Measurements from ENCODE around the gene FUNDC2. TPM values are rescaled to one million over a fixed set of nuclear protein-coding genes. Genes with fewer than 3 reads are reported as not detected.

FUNDC2 gene
- total RNA-seq: 10 to 100 TPM; 49.7 to 52.9 (median 52.1) TPM
- 76.1 TPM for total RNA-seq (2013)

GRCh38 chrX:155026727-155027508 lies at the start of gene FUNDC2:
Gene FUNDC2, plus strand, starts transcription at chrX:155026844. Its CDS starts 95 bp downstream, at chrX:155026939.
- Mint-ChIP-seq H3K9me3 (no peaks in the 10 kb centered on the region), H3K4me1 (peaks cover 5 to 6% of the 10 kb centered on the region in 2 donors), H3K27me3 (ENCODE audit: low read depth in 2 of 2) (peaks cover 0 to 7% of the 10 kb centered on the region in 2 donors), H3K36me3 (no peaks in the 10 kb centered on the region), H3K27ac (peak within 1 kb of the TSS; percentile 87 to 95), H3K4me3 (peak within 1 kb of the TSS; percentile 91)
- Histone ChIP-seq H3K4me1 (ENCODE audit: control insufficient read depth, insufficient read depth, low read length) (no peaks in the 10 kb centered on the region), H3K4me3 (ENCODE audit: low read length) (peak within 1 kb of the TSS; percentile 92), H3K27me3 (ENCODE audit: control insufficient read depth, insufficient read depth, low read length) (no peaks in the 10 kb centered on the region), H3K27ac (ENCODE audit: low read length) (peak within 1 kb of the TSS; percentile 100), H3K36me3 (ENCODE audit: control insufficient read depth, insufficient read depth, low read length) (no peaks in the 10 kb centered on the region), H3K9me3 (ENCODE audit: control insufficient read depth, insufficient read depth, low read length) (no peaks in the 10 kb centered on the region)
- intact Hi-C loops (cut with micrococcal nuclease): loop anchor here (1.0 to 2.0 kb wide), 2 partner anchors 30 to 44 kb away; partner anchors contain the start of genes BRCC3, CMC4 and MTCP1
- ATAC-seq (peak; percentile 84 to 93 (median 85)), DNase-seq (peak; percentile 86 to 96)
- TF ChIP-seq, protein P1, sequence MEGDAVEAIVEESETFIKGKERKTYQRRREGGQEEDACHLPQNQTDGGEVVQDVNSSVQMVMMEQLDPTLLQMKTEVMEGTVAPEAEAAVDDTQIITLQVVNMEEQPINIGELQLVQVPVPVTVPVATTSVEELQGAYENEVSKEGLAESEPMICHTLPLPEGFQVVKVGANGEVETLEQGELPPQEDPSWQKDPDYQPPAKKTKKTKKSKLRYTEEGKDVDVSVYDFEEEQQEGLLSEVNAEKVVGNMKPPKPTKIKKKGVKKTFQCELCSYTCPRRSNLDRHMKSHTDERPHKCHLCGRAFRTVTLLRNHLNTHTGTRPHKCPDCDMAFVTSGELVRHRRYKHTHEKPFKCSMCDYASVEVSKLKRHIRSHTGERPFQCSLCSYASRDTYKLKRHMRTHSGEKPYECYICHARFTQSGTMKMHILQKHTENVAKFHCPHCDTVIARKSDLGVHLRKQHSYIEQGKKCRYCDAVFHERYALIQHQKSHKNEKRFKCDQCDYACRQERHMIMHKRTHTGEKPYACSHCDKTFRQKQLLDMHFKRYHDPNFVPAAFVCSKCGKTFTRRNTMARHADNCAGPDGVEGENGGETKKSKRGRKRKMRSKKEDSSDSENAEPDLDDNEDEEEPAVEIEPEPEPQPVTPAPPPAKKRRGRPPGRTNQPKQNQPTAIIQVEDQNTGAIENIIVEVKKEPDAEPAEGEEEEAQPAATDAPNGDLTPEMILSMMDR (IDR thresholded peaks at IDR 0.05): no peak
- WGBS (ENCODE audit: insufficient coverage): 0% methylated on average over 74 of the region's 82 CpGs

DNA sequence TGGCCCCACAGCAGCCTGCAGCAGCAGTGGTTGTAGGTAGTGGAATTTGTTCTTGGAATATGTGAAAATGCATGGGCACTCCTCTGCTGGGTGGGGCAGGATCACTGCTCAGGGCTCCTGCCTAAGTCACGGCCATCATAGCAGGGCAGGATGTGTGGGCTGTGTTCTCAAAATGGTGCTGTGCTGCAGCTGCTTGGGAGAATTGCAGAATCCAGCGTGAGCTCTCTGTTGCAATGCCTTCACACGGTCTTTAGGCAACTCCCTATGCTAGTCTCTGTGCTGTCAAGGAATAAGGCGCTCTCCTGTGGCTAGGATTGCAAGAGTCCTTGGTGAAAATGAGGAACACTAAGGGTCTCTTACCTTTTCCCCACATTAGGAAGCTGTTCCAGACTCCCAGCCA lies 47.0 kb upstream of the FUNDC2 start:
- H3K9me3 ChIP-seq (ENCODE audit: control insufficient read depth, insufficient read depth, low read length): no peaks in the 10 kb centered on the region
- intact Hi-C loops (cut with micrococcal nuclease): loop anchor here (2.0 kb wide), 1 partner anchor 69 kb away; no protein-coding TSS in a partner anchor
- Mint-ChIP-seq H3K9me3 (peaks cover 0 to 3% of the 10 kb centered on the region in 2 donors), H3K27ac (no peak overlapping the region), H3K27me3 (ENCODE audit: low read depth in 2 of 2) (peaks cover 0 to 15% of the 10 kb centered on the region in 2 donors), H3K4me1 (peaks cover 8 to 10% of the 10 kb centered on the region in 2 donors), H3K36me3 (peaks cover 12% of the 10 kb centered on the region), H3K4me3 (no peak overlapping the region)
- no peak overlapping the region for H3K27ac ChIP-seq (ENCODE audit: low read length)
- no peak for DNase-seq
- peaks cover 3% of the 10 kb centered on the region for H3K4me1 ChIP-seq (ENCODE audit: control insufficient read depth, insufficient read depth, low read length)
- no peak overlapping the region for H3K4me3 ChIP-seq (ENCODE audit: low read length)
- ATAC-seq: no peak
- H3K27me3 ChIP-seq (ENCODE audit: control insufficient read depth, insufficient read depth, low read length): no peaks in the 10 kb centered on the region
- TF ChIP-seq, protein P1 (IDR thresholded peaks at IDR 0.05): no peak
- 96% methylated on average over 3 of the region's 4 CpGs for WGBS (ENCODE audit: insufficient coverage)
- no peaks in the 10 kb centered on the region for H3K36me3 ChIP-seq (ENCODE audit: control insufficient read depth, insufficient read depth, low read length)

DNA sequence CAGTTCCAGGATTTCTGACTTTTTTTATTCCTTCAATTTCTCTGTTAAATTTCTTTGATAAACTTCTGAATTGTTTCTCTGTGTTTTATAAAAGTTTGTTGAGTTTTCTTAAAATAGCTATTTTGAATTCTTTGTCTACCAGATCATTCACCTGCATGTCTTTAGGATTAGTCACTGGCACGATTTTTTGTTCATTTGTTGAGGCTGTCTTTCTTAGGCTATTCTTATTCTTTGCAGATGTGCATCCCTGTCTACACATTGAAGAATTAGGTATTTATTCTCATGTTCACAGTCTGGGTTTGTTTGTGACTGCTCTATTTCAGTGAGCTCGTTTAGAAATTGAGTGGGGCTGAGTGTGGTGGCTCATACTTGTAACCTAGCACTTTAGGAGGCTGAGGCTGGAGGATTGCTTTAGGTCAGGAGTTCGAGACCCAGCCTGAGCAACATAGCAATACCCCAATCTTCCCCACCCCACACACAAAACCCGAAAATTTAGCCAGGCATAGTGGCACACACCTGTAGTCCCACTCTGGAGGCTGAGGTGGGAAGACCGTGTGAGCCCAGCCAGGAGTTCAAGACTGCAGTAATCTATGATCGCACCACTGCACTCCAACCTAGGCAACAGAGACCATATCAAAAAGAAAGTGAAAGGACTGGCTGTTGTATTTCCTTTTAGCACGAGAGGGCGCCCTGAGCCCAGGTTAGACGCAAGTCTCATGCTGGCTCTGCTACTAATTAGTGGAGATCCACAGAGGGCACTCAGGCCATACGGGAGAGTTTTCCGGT lies 46.1 kb upstream of the FUNDC2 start:
- Mint-ChIP-seq H3K27ac (peak overlapping the region; percentile 34 to 85), H3K4me1 (peaks cover 8 to 10% of the 10 kb centered on the region in 2 donors), H3K27me3 (ENCODE audit: low read depth in 2 of 2) (peaks cover 0 to 15% of the 10 kb centered on the region in 2 donors), H3K36me3 (peaks cover 12% of the 10 kb centered on the region), H3K4me3 (peak overlapping the region; percentile 67), H3K9me3 (peaks cover 0 to 3% of the 10 kb centered on the region in 2 donors)
- Histone ChIP-seq H3K4me1 (ENCODE audit: control insufficient read depth, insufficient read depth, low read length) (peaks cover 3% of the 10 kb centered on the region), H3K9me3 (ENCODE audit: control insufficient read depth, insufficient read depth, low read length) (no peaks in the 10 kb centered on the region), H3K4me3 (ENCODE audit: low read length) (no peak overlapping the region), H3K27ac (ENCODE audit: low read length) (peak overlapping the region; percentile 34), H3K27me3 (ENCODE audit: control insufficient read depth, insufficient read depth, low read length) (no peaks in the 10 kb centered on the region), H3K36me3 (ENCODE audit: control insufficient read depth, insufficient read depth, low read length) (no peaks in the 10 kb centered on the region)
- WGBS (ENCODE audit: insufficient coverage): 2% methylated on average over 7 of the region's 11 CpGs
- TF ChIP-seq, protein P1 (IDR thresholded peaks at IDR 0.05): peak; percentile 64
- intact Hi-C loops (cut with micrococcal nuclease): loop anchor here (1.0 to 2.0 kb wide), 3 partner anchors 68 to 169 kb away; no protein-coding TSS in a partner anchor
- ATAC-seq: peak; percentile 91 to 99 (median 99)
- peak; percentile 67 to 85 for DNase-seq

Measured in natural killer cell (primary cell).